DMS153 treated with DMSO at 0.1 percent for 48 hours (cell line): ENCODE measurements around the gene MAST3.
"Not testable (repeated sequence)": the region's sequence is repeated elsewhere in the genome, so short reads cannot be mapped to it uniquely, and the experiment has no call there.

Source experiments
- DNase-seq: peaks from one replicate; lab custom pipeline; 2025; ENCODE audit not compliant: unreplicated experiment; lab: John Stamatoyannopoulos, UW

The MAST3 gene

GRCh38 chr19:18156841-18157464, 59.4 kb downstream of the MAST3 start:
- peak; percentile 82 for DNase-seq

GRCh38 chr19:18157465-18158063, 60.0 kb downstream of the MAST3 start:
- peak; percentile 62 for DNase-seq

GRCh38 chr19:18158467-18158866, 60.9 kb downstream of the MAST3 start:
- DNase-seq = no peak

GRCh38 chr19:18159059-18159616, 61.6 kb downstream of the MAST3 start:
- not testable (repeated sequence) for DNase-seq

- DNase-seq = no peak
These were observed 62.2 kb downstream of the MAST3 start for GRCh38 chr19:18159810-18160209.

- DNase-seq = no peak
These were observed 63.0 kb downstream of the MAST3 start for GRCh38 chr19:18160493-18160970.

- DNase-seq = peak; percentile 24
These were observed 63.5 kb downstream of the MAST3 start for GRCh38 chr19:18160971-18161635.

GRCh38 chr19:18161636-18162002, 64.0 kb downstream of the MAST3 start:
- no peak for DNase-seq

- DNase-seq = no peak
These were observed 66.5 kb downstream of the MAST3 start for GRCh38 chr19:18164072-18164471.

GRCh38 chr19:18165794-18166544, 68.4 kb downstream of the MAST3 start:
- no peak for DNase-seq

- DNase-seq = no peak
These were observed 69.4 kb downstream of the MAST3 start for GRCh38 chr19:18167011-18167410.

- no peak for DNase-seq
These were observed 70.5 kb downstream of the MAST3 start for GRCh38 chr19:18167975-18168645.

GRCh38 chr19:18168673-18169381, 71.2 kb downstream of the MAST3 start:
- DNase-seq = no peak

GRCh38 chr19:18170714-18171255, 73.2 kb downstream of the MAST3 start:
- DNase-seq = no peak

- DNase-seq = no peak
These were observed 74.2 kb downstream of the MAST3 start for GRCh38 chr19:18171605-18172327.

GRCh38 chr19:18172331-18173053, 74.9 kb downstream of the MAST3 start:
- no peak for DNase-seq

GRCh38 chr19:18173054-18173571, 75.5 kb downstream of the MAST3 start:
- no peak for DNase-seq

- peak; percentile 65 for DNase-seq
These were observed 76.2 kb downstream of the MAST3 start, which contains the start of gene IFI30 for GRCh38 chr19:18173572-18174288. IFI30 (plus strand) TSS chr19:18173813; CDS start chr19:18173842, 29 bp downstream.
